GM23338 (cell line): Measurements from ENCODE around the gene NPSR1. TPM values are rescaled to one million over a fixed set of nuclear protein-coding genes. Genes with fewer than 3 reads are reported as not detected.

Source experiments
- ATAC-seq: fragments of 200-7000 bp; cut with Tn5 transposase; 3 replicates; pipeline ENCODE4 v1.9.1; 2020
- DNase-seq: peaks from one replicate; pipeline ENCODE4 v3.0.0-alpha.2; 2015; ENCODE audit warnings: low spot score
- H2AFZ ChIP-seq: fragments of 200-600 bp; sonication (generic); 2 replicates; pipeline ENCODE4 v1.8.0; 2016; ENCODE audit warnings: antibody characterized with exemption, mild to moderate bottlenecking, moderate library complexity
- H3F3A ChIP-seq: fragments of 200-600 bp; sonication (generic); replicated peaks from 2 replicates; pipeline ENCODE4 v1.8.0; 2017; ENCODE audit warnings: antibody characterized with exemption, mixed run types, low read depth
- H3K27ac ChIP-seq: fragments of 200-600 bp; sonication (generic); 2 replicates; pipeline ENCODE4 v1.6.1; 2016; ENCODE audit warnings: low read depth
- H3K27me3 ChIP-seq: fragments of 200-600 bp; sonication (generic); 2 replicates; pipeline ENCODE4 v1.8.0; 2016; ENCODE audit warnings: mild to moderate bottlenecking, mixed run types, moderate library complexity; ENCODE audit not compliant: insufficient read depth
- H3K36me3 ChIP-seq: fragments of 200-600 bp; sonication (generic); 2 replicates; pipeline ENCODE4 v1.8.0; 2016; ENCODE audit warnings: mild to moderate bottlenecking; ENCODE audit not compliant: insufficient read depth
- H3K4me1 ChIP-seq: fragments of 200-600 bp; sonication (generic); 2 replicates; pipeline ENCODE4 v1.8.0; 2016; ENCODE audit warnings: mild to moderate bottlenecking, moderate library complexity; ENCODE audit not compliant: insufficient read depth
- H3K4me2 ChIP-seq: fragments of 200-600 bp; sonication (generic); 2 replicates; pipeline ENCODE4 v1.7.1; 2017; ENCODE audit warnings: mixed run types
- H3K4me3 ChIP-seq: fragments of 200-600 bp; sonication (generic); 2 replicates; pipeline ENCODE4 v1.6.1; 2016; ENCODE audit warnings: mixed run types
- H3K79me2 ChIP-seq: fragments of 200-600 bp; sonication (generic); replicated peaks from 2 replicates; pipeline ENCODE4 v1.8.0; 2017; ENCODE audit warnings: mild to moderate bottlenecking; ENCODE audit not compliant: insufficient read depth
- H3K9me2 ChIP-seq: fragments of 200-600 bp; sonication (generic); 2 replicates; pipeline ENCODE4 v1.8.0; 2017; ENCODE audit not compliant: insufficient read depth
- H4K20me1 ChIP-seq: fragments of 200-600 bp; sonication (generic); replicated peaks from 2 replicates; pipeline ENCODE4 v1.8.0; 2017; ENCODE audit warnings: mild to moderate bottlenecking; ENCODE audit not compliant: insufficient read depth
- H3K27ac Mint-ChIP-seq: 2 replicates; pipeline ENCODE4 v1.8.0; 2020; ENCODE audit warnings: inconsistent platforms, mild to moderate bottlenecking, moderate library complexity, mixed read lengths
- H3K27me3 Mint-ChIP-seq: 3 replicates; pipeline ENCODE4 v1.8.0; 2022; ENCODE audit warnings: low read depth, mild to moderate bottlenecking, moderate library complexity, mixed read lengths, inconsistent platforms; ENCODE audit not compliant: insufficient read depth, poor library complexity
- H3K36me3 Mint-ChIP-seq: 3 replicates; pipeline ENCODE4 v1.8.0; 2021; ENCODE audit warnings: low read depth, mild to moderate bottlenecking, inconsistent platforms, moderate library complexity, mixed read lengths
- H3K4me1 Mint-ChIP-seq: 3 replicates; pipeline ENCODE4 v1.8.0; 2020; ENCODE audit warnings: mild to moderate bottlenecking, inconsistent platforms, mixed read lengths
- H3K4me3 Mint-ChIP-seq: 3 replicates; pipeline ENCODE4 v1.8.0; 2021; ENCODE audit warnings: moderate library complexity, mild to moderate bottlenecking, inconsistent platforms, mixed read lengths
- H3K9me3 Mint-ChIP-seq: 3 replicates; pipeline ENCODE4 v1.8.0; 2020; ENCODE audit warnings: moderate library complexity, mild to moderate bottlenecking, inconsistent platforms, mixed read lengths
- CREB1 ChIP-seq: fragments of 250-450 bp; sonication (Bioruptor Pico); IDR thresholded peaks from 2 replicates; pipeline ENCODE4 v1.5.0; 2020; ENCODE audit warnings: low read depth, mild to moderate bottlenecking, moderate library complexity
- EZH2 ChIP-seq: fragments of 200-600 bp; sonication (generic); IDR thresholded peaks from one replicate; pipeline ENCODE4 v1.8.0; 2017; ENCODE audit warnings: antibody characterized with exemption, mild to moderate bottlenecking, low read depth; ENCODE audit not compliant: unreplicated experiment
- EZH2phosphoT487 ChIP-seq: fragments of 200-600 bp; sonication (generic); IDR thresholded peaks from one replicate; pipeline ENCODE4 v1.8.1; 2018; ENCODE audit warnings: antibody characterized with exemption; ENCODE audit not compliant: unreplicated experiment
- JUNB ChIP-seq: IDR thresholded peaks from one replicate; pipeline ENCODE4 v1.6.1; 2016; ENCODE audit warnings: antibody characterized with exemption; ENCODE audit not compliant: unreplicated experiment
- NANOG ChIP-seq: IDR thresholded peaks from 2 replicates; pipeline ENCODE4 v1.6.1; 2016; ENCODE audit warnings: antibody characterized with exemption, borderline replicate concordance
- POLR2AphosphoS5 ChIP-seq: IDR thresholded peaks from 2 replicates; pipeline ENCODE4 v1.6.1; 2016; ENCODE audit warnings: antibody characterized with exemption, low read depth
- REST ChIP-seq: IDR thresholded peaks from one replicate; pipeline ENCODE4 v1.6.1; 2018; ENCODE audit warnings: antibody characterized with exemption; ENCODE audit not compliant: unreplicated experiment
- STAT1 ChIP-seq: IDR thresholded peaks from one replicate; pipeline ENCODE4 v1.6.1; 2016; ENCODE audit warnings: antibody characterized with exemption; ENCODE audit not compliant: unreplicated experiment
- ZNF114 ChIP-seq: fragments of 250-450 bp; sonication (Bioruptor Pico); IDR thresholded peaks from 2 replicates; pipeline ENCODE4 v1.5.0; 2020; ENCODE audit warnings: mild to moderate bottlenecking, moderate library complexity
- ZNF331 ChIP-seq: fragments of 250-450 bp; sonication (Bioruptor Pico); IDR thresholded peaks from 2 replicates; pipeline ENCODE4 v1.5.0; 2020; ENCODE audit warnings: low read depth, mild to moderate bottlenecking, moderate library complexity
- polyA plus RNA-seq: library from polyadenylated mRNA; unstranded; fragments of >200 nt; fragmentation: Nextera tagmentation; extraction: Ambion mirVana; gene quantifications from 2 replicates; pipeline ENCODE4 v1.2.1, GENCODE V29; 2016
- total RNA-seq: library from RNA; depleted of rRNA; stranded (reverse); fragments of >200 nt; shearing (Covaris generic); gene quantifications from 2 replicates; pipeline ENCODE4 v1.2.3, GENCODE V29; 2014
- TF ChIP-seq, protein P1 (sequence below): fragments of 250-450 bp; sonication (Bioruptor Pico); IDR thresholded peaks from 2 replicates; pipeline ENCODE4 v1.5.0; 2020; ENCODE audit warnings: mild to moderate bottlenecking, moderate library complexity
- TF ChIP-seq, protein P2 (sequence below): IDR thresholded peaks from 2 replicates; pipeline ENCODE4 v1.6.1; 2016; ENCODE audit warnings: antibody characterized with exemption
- TF ChIP-seq, protein P3 (sequence below), 2 experiments: fragments of 200-600 bp in 1 of 2; sonication (generic) in 1 of 2; conservative IDR thresholded peaks; 2 replicates each; pipeline versions ENCODE4 v1.5.1 to v1.6.1; 2016 to 2017; ENCODE audit warnings: antibody characterized with exemption in 2 of 2, low read depth in 2 of 2, mild to moderate bottlenecking in 2 of 2, moderate library complexity in 1 of 2

NPSR1 gene
- total and polyA plus RNA-seq, 2 experiments from 2014 or later: not detected

- Mint-ChIP-seq H3K36me3 (peaks cover 21% of the 10 kb centered on the region), H3K27ac (no peak overlapping the region), H3K9me3 (peaks cover 38% of the 10 kb centered on the region), H3K4me1 (no peaks in the 10 kb centered on the region), H3K27me3 (peaks cover 5% of the 10 kb centered on the region), H3K4me3 (no peak overlapping the region)
- DNase-seq: no peak
- H3K4me1 ChIP-seq: no peaks in the 10 kb centered on the region
- no peak overlapping the region for H2AFZ ChIP-seq
- no peaks in the 10 kb centered on the region for H3K27me3 ChIP-seq
- no peak overlapping the region for H3K4me3 ChIP-seq
- no peak for TF ChIP-seq CREB1 (CRISPR knock-in tag)
- TF ChIP-seq STAT1: no peak
- TF ChIP-seq, protein P1, sequence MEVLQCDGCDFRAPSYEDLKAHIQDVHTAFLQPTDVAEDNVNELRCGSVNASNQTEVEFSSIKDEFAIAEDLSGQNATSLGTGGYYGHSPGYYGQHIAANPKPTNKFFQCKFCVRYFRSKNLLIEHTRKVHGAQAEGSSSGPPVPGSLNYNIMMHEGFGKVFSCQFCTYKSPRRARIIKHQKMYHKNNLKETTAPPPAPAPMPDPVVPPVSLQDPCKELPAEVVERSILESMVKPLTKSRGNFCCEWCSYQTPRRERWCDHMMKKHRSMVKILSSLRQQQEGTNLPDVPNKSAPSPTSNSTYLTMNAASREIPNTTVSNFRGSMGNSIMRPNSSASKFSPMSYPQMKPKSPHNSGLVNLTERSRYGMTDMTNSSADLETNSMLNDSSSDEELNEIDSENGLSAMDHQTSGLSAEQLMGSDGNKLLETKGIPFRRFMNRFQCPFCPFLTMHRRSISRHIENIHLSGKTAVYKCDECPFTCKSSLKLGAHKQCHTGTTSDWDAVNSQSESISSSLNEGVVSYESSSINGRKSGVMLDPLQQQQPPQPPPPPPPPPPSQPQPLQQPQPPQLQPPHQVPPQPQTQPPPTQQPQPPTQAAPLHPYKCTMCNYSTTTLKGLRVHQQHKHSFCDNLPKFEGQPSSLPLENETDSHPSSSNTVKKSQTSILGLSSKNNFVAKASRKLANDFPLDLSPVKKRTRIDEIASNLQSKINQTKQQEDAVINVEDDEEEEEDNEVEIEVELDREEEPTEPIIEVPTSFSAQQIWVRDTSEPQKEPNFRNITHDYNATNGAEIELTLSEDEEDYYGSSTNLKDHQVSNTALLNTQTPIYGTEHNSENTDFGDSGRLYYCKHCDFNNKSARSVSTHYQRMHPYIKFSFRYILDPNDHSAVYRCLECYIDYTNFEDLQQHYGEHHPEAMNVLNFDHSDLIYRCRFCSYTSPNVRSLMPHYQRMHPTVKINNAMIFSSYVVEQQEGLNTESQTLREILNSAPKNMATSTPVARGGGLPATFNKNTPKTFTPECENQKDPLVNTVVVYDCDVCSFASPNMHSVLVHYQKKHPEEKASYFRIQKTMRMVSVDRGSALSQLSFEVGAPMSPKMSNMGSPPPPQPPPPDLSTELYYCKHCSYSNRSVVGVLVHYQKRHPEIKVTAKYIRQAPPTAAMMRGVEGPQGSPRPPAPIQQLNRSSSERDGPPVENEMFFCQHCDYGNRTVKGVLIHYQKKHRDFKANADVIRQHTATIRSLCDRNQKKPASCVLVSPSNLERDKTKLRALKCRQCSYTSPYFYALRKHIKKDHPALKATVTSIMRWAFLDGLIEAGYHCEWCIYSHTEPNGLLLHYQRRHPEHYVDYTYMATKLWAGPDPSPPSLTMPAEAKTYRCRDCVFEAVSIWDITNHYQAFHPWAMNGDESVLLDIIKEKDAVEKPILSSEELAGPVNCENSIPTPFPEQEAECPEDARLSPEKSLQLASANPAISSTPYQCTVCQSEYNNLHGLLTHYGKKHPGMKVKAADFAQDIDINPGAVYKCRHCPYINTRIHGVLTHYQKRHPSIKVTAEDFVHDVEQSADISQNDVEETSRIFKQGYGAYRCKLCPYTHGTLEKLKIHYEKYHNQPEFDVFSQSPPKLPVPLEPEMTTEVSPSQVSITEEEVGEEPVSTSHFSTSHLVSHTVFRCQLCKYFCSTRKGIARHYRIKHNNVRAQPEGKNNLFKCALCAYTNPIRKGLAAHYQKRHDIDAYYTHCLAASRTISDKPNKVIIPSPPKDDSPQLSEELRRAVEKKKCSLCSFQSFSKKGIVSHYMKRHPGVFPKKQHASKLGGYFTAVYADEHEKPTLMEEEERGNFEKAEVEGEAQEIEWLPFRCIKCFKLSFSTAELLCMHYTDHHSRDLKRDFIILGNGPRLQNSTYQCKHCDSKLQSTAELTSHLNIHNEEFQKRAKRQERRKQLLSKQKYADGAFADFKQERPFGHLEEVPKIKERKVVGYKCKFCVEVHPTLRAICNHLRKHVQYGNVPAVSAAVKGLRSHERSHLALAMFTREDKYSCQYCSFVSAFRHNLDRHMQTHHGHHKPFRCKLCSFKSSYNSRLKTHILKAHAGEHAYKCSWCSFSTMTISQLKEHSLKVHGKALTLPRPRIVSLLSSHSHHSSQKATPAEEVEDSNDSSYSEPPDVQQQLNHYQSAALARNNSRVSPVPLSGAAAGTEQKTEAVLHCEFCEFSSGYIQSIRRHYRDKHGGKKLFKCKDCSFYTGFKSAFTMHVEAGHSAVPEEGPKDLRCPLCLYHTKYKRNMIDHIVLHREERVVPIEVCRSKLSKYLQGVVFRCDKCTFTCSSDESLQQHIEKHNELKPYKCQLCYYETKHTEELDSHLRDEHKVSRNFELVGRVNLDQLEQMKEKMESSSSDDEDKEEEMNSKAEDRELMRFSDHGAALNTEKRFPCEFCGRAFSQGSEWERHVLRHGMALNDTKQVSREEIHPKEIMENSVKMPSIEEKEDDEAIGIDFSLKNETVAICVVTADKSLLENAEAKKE (CRISPR knock-in tag): no peak
- TF ChIP-seq JUNB: no peak
- no peak for TF ChIP-seq REST
- TF ChIP-seq NANOG: no peak
- TF ChIP-seq, protein P2, sequence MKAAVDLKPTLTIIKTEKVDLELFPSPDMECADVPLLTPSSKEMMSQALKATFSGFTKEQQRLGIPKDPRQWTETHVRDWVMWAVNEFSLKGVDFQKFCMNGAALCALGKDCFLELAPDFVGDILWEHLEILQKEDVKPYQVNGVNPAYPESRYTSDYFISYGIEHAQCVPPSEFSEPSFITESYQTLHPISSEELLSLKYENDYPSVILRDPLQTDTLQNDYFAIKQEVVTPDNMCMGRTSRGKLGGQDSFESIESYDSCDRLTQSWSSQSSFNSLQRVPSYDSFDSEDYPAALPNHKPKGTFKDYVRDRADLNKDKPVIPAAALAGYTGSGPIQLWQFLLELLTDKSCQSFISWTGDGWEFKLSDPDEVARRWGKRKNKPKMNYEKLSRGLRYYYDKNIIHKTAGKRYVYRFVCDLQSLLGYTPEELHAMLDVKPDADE: no peak
- TF ChIP-seq EZH2phosphoT487: no peak
- TF ChIP-seq, protein P3, sequence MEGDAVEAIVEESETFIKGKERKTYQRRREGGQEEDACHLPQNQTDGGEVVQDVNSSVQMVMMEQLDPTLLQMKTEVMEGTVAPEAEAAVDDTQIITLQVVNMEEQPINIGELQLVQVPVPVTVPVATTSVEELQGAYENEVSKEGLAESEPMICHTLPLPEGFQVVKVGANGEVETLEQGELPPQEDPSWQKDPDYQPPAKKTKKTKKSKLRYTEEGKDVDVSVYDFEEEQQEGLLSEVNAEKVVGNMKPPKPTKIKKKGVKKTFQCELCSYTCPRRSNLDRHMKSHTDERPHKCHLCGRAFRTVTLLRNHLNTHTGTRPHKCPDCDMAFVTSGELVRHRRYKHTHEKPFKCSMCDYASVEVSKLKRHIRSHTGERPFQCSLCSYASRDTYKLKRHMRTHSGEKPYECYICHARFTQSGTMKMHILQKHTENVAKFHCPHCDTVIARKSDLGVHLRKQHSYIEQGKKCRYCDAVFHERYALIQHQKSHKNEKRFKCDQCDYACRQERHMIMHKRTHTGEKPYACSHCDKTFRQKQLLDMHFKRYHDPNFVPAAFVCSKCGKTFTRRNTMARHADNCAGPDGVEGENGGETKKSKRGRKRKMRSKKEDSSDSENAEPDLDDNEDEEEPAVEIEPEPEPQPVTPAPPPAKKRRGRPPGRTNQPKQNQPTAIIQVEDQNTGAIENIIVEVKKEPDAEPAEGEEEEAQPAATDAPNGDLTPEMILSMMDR (conservative IDR thresholded peaks at IDR 0.05; ENCODE audit: low read depth in 2 of 2): no peak
- TF ChIP-seq POLR2AphosphoS5: no peak
- TF ChIP-seq ZNF114 (CRISPR knock-in tag): no peak
- TF ChIP-seq ZNF331 (CRISPR knock-in tag): no peak
- no peak for TF ChIP-seq EZH2
- H3K36me3 ChIP-seq: peaks cover 8% of the 10 kb centered on the region; the same call in 1 of the 2 replicates
- peaks cover 18% of the 10 kb centered on the region for H3K9me2 ChIP-seq
- H3F3A ChIP-seq: no peaks in the 10 kb centered on the region
- no peaks in the 10 kb centered on the region for H3K79me2 ChIP-seq
- no peak for ATAC-seq
- no peak overlapping the region for H3K4me2 ChIP-seq
- H4K20me1 ChIP-seq: no peaks in the 10 kb centered on the region
- no peak overlapping the region for H3K27ac ChIP-seq
Measured at GRCh38 chr7:34886856-34887255, 228.8 kb downstream of the NPSR1 start.
